GM18519 (cell line): ENCODE results near the gene DHRSX.
"Not testable (repeated sequence)": the region's sequence is repeated elsewhere in the genome, so short reads cannot be mapped to it uniquely, and the experiment has no call there.

ENCODE experiments used
- ATAC-seq: cut with Tn5 transposase; IDR thresholded peaks from one replicate; pipeline ENCODE4 v1.9.1; 2021; ENCODE audit warnings: mild to moderate bottlenecking, moderate library complexity; ENCODE audit not compliant: unreplicated experiment, low FRiP score

Gene DHRSX

DNA sequence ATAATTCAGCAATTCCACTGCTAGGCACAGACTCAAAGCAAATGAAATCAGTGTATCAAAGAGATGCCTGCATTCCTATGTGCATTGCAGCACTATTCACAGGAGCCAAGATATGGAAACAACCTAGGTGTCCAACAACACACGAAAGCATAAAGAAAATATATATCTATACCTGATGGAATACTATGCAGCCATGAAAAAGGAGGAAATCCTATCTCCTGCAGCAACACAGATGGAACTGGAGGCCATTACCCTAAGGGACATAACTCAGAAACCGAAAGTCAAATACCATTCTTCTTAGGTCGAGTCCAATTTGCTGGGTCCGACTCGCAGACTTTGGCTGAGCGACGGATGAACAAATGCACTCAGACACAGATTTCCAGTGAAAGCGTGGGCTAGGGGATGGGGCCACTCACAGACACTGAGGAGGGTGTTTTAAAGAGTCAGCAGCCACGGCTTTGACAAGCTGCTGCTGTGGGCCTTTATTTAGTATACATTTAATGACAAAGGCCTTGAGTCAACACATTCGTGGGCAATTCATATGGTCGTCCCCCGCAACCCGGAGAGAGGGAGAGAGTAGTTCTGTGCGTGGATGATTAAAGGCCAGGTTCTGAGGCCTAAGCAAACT is 93.8 kb downstream of the DHRSX start:
- no peak for ATAC-seq

DNA sequence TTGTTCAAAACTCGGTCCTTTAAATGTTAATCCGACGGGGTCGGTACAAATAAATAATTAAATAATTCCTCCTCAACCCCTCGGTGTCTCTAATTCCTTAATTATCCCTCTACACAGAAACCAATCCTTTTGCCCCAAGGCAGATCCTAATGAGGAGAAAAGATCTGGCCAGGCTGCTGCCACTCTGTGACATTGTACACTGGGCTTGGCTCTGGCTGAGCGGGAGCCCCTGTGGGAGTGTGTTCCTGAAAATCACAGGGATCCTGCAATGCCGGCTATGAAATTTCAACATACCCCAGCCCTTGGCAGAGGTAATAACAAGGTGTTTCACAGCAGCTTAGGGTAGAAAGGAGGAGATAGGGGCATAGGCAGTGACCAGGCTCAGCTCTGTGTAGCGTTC is 96.0 kb downstream of the DHRSX start:
- ATAC-seq, result no peak

DNA sequence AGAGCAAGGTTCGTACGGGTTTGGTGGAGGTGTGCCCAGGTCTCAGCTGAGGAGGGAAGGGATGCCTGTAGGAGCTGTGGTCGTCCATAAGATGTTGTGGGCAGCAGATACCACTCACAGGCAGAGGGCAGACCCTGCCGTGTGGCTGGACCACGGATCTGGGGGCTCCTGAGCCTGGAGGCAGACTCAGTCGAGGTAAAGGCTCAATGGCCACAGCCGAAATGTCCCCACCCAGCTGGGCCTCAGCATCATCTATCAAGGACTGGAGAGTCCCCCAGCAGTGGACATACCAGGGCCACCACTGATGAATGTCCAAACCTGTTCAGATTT is 98.5 kb downstream of the DHRSX start:
- no peak for ATAC-seq

DNA sequence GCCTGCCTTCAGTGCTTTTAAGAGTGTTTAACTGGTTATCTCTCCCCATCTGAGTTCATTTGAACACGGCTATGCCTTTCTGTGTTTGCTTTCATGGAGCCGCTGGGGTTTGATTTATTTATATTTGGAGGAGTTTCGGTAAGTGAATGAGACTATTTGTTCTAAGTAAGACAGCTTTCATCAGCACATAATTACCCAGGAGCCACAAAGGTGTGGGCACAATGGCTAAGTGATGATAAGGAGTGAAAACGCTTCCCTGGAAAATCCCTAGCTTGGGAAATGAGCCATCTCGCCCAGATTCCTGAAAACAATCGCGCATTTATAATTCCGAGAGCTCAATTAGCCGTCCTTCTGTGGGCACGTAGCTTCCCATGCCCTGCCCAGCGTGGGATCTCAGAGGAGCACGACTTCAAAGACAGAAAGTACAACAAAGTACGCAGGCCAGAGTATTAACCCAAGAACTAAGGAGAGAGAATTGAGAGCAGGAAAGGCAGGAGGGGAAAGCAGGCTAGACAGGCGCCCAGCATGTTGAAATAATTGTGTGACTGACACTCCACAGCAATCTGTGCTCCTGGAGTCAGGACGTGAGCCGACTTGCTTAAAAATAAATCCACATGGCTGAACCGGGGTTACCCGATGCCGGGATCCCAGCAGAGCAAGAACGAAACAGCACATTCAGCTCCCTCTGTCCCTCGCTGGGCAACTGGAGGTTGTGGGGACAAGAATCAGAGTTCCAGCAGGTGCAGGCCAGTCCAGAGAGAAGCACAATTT is 99.0 kb downstream of the DHRSX start:
- ATAC-seq, result no peak

DNA sequence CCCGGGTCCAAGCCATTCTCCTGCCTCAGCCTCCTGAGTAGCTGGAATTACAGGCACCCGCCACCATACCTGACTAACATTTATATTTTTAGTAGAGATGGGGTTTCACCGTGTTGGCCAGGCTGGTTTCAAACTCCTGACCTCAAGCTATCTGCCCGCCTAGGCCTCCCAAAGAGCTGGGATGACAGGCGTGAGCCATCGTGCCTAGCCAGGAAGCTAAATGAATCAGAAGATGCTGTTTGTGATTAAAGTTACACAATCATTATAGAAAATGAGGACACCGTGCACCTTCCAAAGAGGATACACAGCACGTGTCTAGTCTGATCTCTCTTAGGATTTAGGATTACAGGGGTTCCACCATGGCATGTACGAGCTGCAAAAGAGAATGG is 99.6 kb downstream of the DHRSX start:
- ATAC-seq, result no peak

- no peak for ATAC-seq
These were observed 102.6 kb downstream of the DHRSX start for GRCh38 chrX:2398064-2398656.

DNA sequence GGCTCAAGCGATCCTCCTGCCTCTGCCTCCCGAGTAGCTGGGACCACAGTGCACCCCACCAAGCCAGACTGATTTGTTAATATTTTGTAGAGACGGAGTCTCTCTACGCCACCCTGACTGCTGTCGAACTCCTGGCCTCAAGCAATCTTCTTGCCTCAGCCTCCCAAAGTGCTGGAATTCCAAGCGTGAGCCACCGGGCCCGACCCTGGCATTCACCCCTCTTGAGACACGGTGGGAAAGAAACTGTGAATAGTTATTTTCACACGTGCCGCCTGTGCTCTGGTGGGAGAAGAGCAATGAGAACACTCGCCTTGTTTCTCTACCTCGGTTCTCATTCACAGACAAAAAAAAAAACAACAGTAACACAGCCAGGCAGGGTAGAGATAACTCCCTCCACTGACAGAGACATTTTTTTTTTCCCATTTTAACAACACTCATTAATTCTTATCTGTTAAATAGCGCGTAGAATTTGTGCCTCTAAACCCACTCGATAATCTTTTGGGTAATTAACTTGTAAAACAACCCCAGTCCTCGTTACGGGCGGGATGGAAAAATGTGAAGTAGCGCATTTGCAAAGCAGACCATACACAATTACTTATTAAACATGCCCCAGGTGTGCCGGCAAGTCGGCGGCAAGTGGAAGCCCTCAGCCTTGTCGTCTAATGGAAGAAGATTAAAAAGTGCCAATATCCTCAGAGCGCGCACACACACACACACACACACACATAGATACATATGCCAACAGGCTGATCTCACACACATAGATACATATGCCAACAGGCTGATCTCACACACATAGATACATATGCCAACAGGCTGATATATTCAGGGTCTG is 103.3 kb downstream of the DHRSX start:
- no peak for ATAC-seq

GRCh38 chrX:2395261-2395992 is 105.3 kb downstream of the DHRSX start:
- no peak for ATAC-seq

DNA sequence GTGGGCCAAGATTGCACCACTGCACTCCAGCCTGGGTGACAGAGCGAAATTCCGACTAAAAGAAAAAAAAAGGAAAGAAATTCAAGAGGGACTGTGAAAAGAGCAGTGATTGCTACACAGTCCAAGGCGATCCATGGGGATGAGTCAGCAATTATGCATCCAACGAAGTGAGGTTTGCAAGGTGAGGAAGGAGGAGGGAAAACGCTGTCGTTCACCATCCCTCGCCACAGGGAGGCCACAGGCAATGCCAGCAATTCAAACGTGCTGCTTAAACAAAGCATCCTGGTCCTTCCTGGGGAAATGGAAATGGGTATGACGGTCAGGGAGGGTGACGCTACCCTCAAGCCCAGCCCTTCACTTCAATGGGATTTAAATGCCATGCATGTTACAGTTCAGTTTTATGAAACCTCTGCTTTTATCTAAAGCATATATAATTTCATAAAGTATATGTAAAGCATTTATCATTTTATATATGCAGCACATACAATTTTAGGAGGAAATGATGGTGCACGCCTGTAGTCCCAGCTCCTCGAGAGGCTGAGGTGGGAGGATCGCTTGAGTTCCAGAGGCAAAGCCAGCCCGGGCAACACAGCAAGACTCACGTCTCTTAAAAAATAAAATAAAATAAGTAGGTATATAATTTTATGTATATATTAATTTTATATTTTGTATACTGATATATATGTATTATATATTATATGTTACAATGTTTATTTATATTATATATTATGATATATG is 108.7 kb downstream of the DHRSX start:
- no peak for ATAC-seq

DNA sequence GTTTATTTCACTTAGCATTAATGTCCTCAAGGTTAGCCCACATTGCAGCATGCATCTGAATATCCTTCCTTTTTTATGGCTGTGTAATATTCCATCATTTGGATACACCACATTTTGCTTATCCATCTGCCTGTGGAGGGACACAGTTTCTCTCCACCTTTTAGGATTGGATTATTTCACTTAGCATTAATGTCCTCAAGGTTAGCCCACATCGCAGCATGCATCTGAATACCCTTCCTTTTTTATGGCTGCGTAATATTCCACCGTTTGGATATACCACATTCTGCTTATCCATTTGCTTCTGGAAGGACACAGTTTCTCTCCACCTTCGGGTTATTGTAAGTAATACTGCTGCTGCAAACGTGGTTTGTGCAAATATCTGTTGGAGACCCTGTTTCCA is 110.0 kb downstream of the DHRSX start:
- no peak for ATAC-seq

DNA sequence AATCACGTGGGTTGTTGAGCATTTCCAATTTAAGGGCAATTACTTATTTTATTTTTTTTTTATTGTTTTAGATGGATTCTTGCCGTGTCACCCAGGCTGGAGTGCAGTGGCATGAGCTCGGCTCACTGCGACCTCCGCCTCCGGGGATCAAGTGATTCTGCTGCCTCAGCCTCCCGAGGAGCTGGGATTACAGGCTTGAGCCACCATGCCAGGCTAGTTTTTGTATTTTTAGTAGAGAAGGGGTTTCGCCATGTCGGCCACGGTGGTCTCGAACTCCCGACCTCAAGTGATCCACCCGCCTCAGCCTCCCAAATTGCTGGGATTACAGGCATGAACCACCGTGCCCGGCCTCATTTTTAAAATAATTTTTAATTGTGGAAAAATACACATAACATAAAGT is 111.0 kb downstream of the DHRSX start:
- ATAC-seq, result not testable (repeated sequence)

DNA sequence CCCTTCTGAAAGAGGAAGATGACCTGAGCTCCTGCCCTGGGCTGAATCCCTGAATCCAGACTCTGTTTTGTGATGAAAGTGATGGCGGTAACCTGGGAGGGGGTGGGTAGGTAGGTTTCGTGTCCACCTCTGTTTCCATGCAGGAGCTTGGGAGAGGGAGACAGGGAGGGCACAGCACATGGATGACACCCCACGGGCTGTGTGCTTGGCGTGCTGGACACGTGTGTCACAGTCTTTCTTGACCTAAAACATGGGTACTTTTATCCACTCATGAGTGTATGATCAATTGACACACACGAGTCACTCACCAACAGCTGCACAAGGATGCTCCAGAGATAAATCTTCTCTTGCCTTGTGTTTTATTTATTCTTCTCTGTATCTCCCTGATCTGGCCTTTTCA is 111.5 kb downstream of the DHRSX start:
- no peak for ATAC-seq

- no peak for ATAC-seq
These were observed 112.1 kb downstream of the DHRSX start for GRCh38 chrX:2388669-2389068.

DNA sequence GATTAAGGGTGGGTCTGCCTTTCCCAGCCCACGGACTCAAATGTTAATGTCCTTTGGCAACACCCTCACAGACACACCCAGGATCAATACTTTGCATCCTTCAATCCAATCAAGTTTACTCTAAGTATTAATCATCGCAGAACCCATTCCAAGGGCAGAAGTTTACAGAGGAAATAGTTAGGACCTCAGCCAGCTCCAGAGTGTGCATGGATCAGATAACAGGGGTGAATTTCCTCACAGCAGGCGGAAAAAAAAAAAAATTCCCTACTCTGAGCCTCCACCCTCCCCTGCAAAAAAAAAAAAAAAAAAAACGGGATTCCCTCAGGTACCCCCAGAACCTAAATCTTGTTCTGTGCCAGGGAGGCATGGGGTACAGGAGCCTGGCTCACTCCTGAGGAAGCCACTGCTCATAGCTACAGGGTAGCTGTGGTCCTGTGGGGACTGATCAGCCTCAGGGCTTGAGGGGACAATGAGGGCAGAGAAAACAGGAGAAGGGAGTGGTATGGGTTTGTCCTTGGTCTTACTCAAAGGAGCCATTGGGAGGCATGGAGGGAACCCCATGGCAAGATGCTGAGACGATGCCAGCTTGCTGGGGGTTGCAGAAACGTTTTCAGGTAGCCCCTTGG is 113.0 kb downstream of the DHRSX start:
- ATAC-seq, result no peak

DNA sequence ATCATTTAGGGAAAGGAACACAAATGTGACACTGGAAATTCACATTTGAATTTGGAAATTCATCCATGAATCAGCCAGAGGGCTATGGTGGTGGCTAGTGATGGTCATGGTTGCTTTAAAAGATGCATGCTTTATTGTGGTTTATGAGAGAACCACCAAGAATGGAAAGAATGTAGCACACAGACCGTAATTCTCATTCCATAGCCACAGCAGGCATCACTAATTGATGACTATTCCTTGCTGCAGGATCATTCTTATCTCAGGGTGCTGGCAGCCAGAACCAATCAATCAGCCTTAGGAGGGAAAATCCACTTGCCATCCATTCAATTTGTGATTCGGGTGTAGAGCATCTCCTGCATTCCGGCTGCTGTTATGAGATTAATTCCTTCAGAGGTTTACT is 115.6 kb downstream of the DHRSX start:
- ATAC-seq, result no peak

- no peak for ATAC-seq
These were observed 116.3 kb downstream of the DHRSX start for GRCh38 chrX:2384486-2384885.

DNA sequence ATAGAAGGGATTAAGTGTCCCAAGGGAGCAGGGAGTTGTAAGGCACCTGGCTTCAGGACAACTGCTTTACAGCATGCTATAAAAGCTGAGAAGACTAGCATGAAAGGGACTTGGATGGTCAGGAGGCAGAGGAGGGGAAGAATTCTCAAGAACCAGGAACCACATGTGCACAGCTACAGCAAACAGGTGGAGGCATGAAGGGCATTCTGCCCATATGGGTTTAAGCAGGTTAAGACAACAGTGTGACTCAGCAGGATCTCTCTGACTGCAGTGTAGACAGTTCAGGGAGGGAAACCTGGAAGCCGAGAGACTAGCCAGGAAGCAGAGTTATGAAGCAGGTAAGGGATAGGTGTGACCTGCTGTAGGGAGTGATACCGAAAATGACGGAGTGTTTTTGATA is 117.0 kb downstream of the DHRSX start:
- ATAC-seq, result no peak

- no peak for ATAC-seq
These were observed 117.6 kb downstream of the DHRSX start for GRCh38 chrX:2383144-2383543.

GRCh38 chrX:2382433-2383048 is 118.2 kb downstream of the DHRSX start:
- not testable (repeated sequence) for ATAC-seq
